ENCODE measurements around the gene WDR45. TPM values are rescaled to one million over a fixed set of nuclear protein-coding genes. Genes with fewer than 3 reads are reported as not detected.

Gene WDR45
- total and polyA plus RNA-seq, 2 of the 4 experiments (the other 2 are of a cell fraction): 40.7 to 67.4 TPM

DNA sequence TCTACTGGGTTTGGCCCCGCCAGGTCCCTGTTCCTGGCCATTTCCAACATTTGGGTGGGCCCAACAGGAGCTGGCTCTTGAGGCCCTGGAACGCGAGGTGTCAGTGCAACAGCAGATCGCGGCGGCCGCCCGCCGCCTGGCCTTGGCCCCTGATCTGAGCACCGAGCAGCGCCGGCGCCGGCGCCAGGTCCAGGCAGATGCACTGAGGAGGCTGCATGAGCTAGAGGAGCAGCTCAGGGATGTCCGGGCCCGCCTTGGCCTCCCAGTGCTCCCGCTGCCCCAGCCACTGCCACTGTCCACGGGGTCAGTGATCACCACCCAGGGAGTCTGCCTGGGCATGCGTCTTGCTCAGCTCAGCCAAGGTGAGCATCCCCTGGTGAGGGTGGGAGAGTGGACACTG, 15.4 kb downstream of the WDR45 start:
- ChIA-PET CTCF (no interaction called here), POLR2A (ENCODE audit: unreplicated experiment) (no interaction called here)
- DNase-seq (no peak), ATAC-seq (ENCODE audit: low read depth) (no peak)
- Histone ChIP-seq H3K18ac (ENCODE audit: low read depth, low read length) (no peak overlapping the region), H3K4me1 (ENCODE audit: control insufficient read depth, insufficient read depth, low read length) (no peaks in the 10 kb centered on the region), H4K8ac (ENCODE audit: low read depth in 2 of 2, low read length in 2 of 2) (no peak overlapping the region), H4K91ac (ENCODE audit: insufficient read depth, low read depth, low read length) (no peak overlapping the region), H2BK20ac (ENCODE audit: low read depth, low read length) (no peak overlapping the region), H3K4me2 (ENCODE audit: low read depth, low read length) (no peak overlapping the region), H3K9me3 (ENCODE audit: control insufficient read depth, insufficient read depth, low read length) (peaks cover 2% of the 10 kb centered on the region; the same call in 1 of the 2 replicates), H3K9me1 (ENCODE audit: insufficient read depth, low read length) (no peaks in the 10 kb centered on the region), H3K56ac (ENCODE audit: extremely low read depth, insufficient read depth, low read length) (no peak overlapping the region), H3K27ac (ENCODE audit: insufficient read depth, low read length) (no peak overlapping the region), H4K20me1 (ENCODE audit: insufficient read depth, low read length) (no peaks in the 10 kb centered on the region; the same call in 1 of the 2 replicates), H2AK9ac (replicated peaks; ENCODE audit: low read depth, low read length, poor library complexity) (no peak overlapping the region), H2BK5ac (ENCODE audit: low read depth, low read length, poor library complexity, severe bottlenecking) (no peak overlapping the region), H2AFZ (replicated peaks; ENCODE audit: low read length, poor library complexity) (no peak overlapping the region), H3K27me3 (ENCODE audit: control insufficient read depth, insufficient read depth, low read length) (no peaks in the 10 kb centered on the region), H3K9ac (ENCODE audit: low read depth, low read length) (no peak overlapping the region), H2BK15ac (ENCODE audit: low read depth, low read length) (no peak overlapping the region), H2BK120ac (ENCODE audit: low read depth, low read length) (no peak overlapping the region), H2AK5ac (ENCODE audit: low read depth, low read length) (no peak overlapping the region), H3K4me3 (ENCODE audit: insufficient read depth, low read depth, low read length) (no peak overlapping the region), H3K36me3 (ENCODE audit: control insufficient read depth, insufficient read depth, low read length) (peaks cover 3% of the 10 kb centered on the region; the same call in 1 of the 2 replicates), H3K4ac (ENCODE audit: low read depth, low read length) (no peak overlapping the region), H3K23ac (ENCODE audit: low read depth, low read length) (no peak overlapping the region), H3K14ac (replicated peaks; ENCODE audit: low read depth, low read length) (no peak overlapping the region), H4K5ac (ENCODE audit: low read depth, low read length) (no peak overlapping the region), H3K79me1 (ENCODE audit: low read depth in 1 of 2, low read length in 2 of 2) (no peaks in the 10 kb centered on the region)
- BruUV-seq (replicated peaks): no TSS peak
- no peak for TF ChIP-seq MXI1 (IDR thresholded peaks at IDR 0.05; ENCODE audit: borderline replicate concordance, low read depth, low read length)
- TF ChIP-seq CEBPB (IDR thresholded peaks at IDR 0.05; ENCODE audit: low read depth, low read length): no peak
- no peak for TF ChIP-seq MAFK (IDR thresholded peaks at IDR 0.05; ENCODE audit: low read depth, low read length)
- no peak for TF ChIP-seq CHD1 (IDR thresholded peaks at IDR 0.05; ENCODE audit: low read depth, low read length)
- no peak for TF ChIP-seq NFE2L2 (IDR thresholded peaks at IDR 0.05; ENCODE audit: low read depth, low read length)
- TF ChIP-seq, protein P1, sequence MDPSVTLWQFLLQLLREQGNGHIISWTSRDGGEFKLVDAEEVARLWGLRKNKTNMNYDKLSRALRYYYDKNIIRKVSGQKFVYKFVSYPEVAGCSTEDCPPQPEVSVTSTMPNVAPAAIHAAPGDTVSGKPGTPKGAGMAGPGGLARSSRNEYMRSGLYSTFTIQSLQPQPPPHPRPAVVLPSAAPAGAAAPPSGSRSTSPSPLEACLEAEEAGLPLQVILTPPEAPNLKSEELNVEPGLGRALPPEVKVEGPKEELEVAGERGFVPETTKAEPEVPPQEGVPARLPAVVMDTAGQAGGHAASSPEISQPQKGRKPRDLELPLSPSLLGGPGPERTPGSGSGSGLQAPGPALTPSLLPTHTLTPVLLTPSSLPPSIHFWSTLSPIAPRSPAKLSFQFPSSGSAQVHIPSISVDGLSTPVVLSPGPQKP (IDR thresholded peaks at IDR 0.05; ENCODE audit: borderline replicate concordance, low read depth, low read length): no peak
- TF ChIP-seq, protein P2, sequence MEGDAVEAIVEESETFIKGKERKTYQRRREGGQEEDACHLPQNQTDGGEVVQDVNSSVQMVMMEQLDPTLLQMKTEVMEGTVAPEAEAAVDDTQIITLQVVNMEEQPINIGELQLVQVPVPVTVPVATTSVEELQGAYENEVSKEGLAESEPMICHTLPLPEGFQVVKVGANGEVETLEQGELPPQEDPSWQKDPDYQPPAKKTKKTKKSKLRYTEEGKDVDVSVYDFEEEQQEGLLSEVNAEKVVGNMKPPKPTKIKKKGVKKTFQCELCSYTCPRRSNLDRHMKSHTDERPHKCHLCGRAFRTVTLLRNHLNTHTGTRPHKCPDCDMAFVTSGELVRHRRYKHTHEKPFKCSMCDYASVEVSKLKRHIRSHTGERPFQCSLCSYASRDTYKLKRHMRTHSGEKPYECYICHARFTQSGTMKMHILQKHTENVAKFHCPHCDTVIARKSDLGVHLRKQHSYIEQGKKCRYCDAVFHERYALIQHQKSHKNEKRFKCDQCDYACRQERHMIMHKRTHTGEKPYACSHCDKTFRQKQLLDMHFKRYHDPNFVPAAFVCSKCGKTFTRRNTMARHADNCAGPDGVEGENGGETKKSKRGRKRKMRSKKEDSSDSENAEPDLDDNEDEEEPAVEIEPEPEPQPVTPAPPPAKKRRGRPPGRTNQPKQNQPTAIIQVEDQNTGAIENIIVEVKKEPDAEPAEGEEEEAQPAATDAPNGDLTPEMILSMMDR (conservative IDR thresholded peaks at IDR 0.05; ENCODE audit: low read depth, low read length): no peak
- TF ChIP-seq RFX5 (IDR thresholded peaks at IDR 0.05; ENCODE audit: low read depth, low read length): no peak
- TF ChIP-seq SMC3 (IDR thresholded peaks at IDR 0.05; ENCODE audit: low read depth, low read length): no peak
- TF ChIP-seq RCOR1 (IDR thresholded peaks at IDR 0.05; ENCODE audit: insufficient replicate concordance, low read length): no peak
- intact Hi-C loops (cut with micrococcal nuclease) (no loop called here), dilution Hi-C loops (cut with HindIII; ENCODE audit: low sequenced_read_pairs, unreplicated experiment) (no loop called here), in situ Hi-C loops (cut with MboI; ENCODE audit: low sequenced_read_pairs) (loop anchor here (25.0 kb wide), 1 partner anchor 102 kb away; the partner anchor contains the start of genes KCND1 and OTUD5)
- WGBS, 2 experiments (ENCODE audit: extremely low coverage in 2 of 2, insufficient read length in 1 of 2): 92% methylated on average over 13 of the region's 20 CpGs; no CpG with 5 or more reads in 1 of the 2 experiments

All from IMR-90 (cell line).